HEK293 (cell line): ENCODE measurements around the gene TMCO2.

Experiments used
- ZNF140 ChIP-seq: fragments of 450-650 bp; formaldehyde crosslinking; IDR thresholded peaks from 2 replicates; pipeline ENCODE4 v1.5.1; 2016; ENCODE audit warnings: missing biosample characterization, missing genetic modification characterization
- ZNF792 ChIP-seq: fragments of 450-650 bp; formaldehyde crosslinking; IDR thresholded peaks from 2 replicates; pipeline ENCODE4 v1.5.1; 2016; ENCODE audit warnings: missing biosample characterization, missing genetic modification characterization
- TF ChIP-seq, protein P1 (sequence below): fragments of 450-650 bp; formaldehyde crosslinking; IDR thresholded peaks from 2 replicates; pipeline ENCODE4 v1.5.1; 2016; ENCODE audit warnings: missing biosample characterization, missing genetic modification characterization
- TF ChIP-seq, protein P2 (sequence below): fragments of 450-650 bp; formaldehyde crosslinking; IDR thresholded peaks from 2 replicates; pipeline ENCODE4 v1.5.1; 2016; ENCODE audit warnings: missing biosample characterization, missing genetic modification characterization

DNA sequence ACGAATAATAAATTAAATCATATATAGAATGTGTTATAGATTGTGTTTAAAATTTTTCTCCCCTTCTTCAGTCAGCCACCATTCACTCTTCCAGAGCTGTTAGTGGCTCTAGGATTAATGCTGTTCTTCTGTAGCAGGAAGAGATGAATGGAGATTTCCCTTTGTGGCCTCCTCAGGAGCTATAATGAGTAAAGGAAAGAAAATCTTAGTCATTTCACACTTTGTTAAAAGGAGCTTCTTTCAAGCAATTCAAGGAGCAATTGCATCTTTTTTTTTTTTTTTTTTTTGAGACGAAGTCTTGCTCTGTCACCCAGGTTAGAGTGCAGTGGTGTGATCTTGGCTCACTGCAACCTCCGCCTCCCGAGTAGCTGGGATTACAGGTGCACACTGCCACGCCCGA lies 23.7 kb upstream of the TMCO2 start:
- TF ChIP-seq, protein P1, sequence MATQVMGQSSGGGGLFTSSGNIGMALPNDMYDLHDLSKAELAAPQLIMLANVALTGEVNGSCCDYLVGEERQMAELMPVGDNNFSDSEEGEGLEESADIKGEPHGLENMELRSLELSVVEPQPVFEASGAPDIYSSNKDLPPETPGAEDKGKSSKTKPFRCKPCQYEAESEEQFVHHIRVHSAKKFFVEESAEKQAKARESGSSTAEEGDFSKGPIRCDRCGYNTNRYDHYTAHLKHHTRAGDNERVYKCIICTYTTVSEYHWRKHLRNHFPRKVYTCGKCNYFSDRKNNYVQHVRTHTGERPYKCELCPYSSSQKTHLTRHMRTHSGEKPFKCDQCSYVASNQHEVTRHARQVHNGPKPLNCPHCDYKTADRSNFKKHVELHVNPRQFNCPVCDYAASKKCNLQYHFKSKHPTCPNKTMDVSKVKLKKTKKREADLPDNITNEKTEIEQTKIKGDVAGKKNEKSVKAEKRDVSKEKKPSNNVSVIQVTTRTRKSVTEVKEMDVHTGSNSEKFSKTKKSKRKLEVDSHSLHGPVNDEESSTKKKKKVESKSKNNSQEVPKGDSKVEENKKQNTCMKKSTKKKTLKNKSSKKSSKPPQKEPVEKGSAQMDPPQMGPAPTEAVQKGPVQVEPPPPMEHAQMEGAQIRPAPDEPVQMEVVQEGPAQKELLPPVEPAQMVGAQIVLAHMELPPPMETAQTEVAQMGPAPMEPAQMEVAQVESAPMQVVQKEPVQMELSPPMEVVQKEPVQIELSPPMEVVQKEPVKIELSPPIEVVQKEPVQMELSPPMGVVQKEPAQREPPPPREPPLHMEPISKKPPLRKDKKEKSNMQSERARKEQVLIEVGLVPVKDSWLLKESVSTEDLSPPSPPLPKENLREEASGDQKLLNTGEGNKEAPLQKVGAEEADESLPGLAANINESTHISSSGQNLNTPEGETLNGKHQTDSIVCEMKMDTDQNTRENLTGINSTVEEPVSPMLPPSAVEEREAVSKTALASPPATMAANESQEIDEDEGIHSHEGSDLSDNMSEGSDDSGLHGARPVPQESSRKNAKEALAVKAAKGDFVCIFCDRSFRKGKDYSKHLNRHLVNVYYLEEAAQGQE (tag by site-specific recombination) = no peak
- TF ChIP-seq, protein P2, sequence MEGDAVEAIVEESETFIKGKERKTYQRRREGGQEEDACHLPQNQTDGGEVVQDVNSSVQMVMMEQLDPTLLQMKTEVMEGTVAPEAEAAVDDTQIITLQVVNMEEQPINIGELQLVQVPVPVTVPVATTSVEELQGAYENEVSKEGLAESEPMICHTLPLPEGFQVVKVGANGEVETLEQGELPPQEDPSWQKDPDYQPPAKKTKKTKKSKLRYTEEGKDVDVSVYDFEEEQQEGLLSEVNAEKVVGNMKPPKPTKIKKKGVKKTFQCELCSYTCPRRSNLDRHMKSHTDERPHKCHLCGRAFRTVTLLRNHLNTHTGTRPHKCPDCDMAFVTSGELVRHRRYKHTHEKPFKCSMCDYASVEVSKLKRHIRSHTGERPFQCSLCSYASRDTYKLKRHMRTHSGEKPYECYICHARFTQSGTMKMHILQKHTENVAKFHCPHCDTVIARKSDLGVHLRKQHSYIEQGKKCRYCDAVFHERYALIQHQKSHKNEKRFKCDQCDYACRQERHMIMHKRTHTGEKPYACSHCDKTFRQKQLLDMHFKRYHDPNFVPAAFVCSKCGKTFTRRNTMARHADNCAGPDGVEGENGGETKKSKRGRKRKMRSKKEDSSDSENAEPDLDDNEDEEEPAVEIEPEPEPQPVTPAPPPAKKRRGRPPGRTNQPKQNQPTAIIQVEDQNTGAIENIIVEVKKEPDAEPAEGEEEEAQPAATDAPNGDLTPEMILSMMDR = no peak
- TF ChIP-seq ZNF140 (tag by site-specific recombination) (no peak), ZNF792 (no peak)
